HCT116 (cell line): ENCODE results near the gene ABR. TPM values are rescaled to one million over a fixed set of nuclear protein-coding genes. Genes with fewer than 3 reads are reported as not detected.

Source experiments
- ATAC-seq: fragments of 200-7000 bp; cut with Tn5 transposase; 2 replicates; pipeline ENCODE4 v1.9.1; 2020; ENCODE audit warnings: mild to moderate bottlenecking, moderate library complexity
- BruUV-seq: library from RNA; stranded (reverse); fragments of 400-500 nt; replicated peaks from 2 replicates; lab custom pipeline; 2021; lab: Mats Ljungman, UMichigan
- CTCF ChIA-PET: fragments of 300-600 bp; sonication (Branson Sonifier 250); formaldehyde crosslinking; loops from one replicate; lab custom pipeline; 2021; ENCODE audit warnings: antibody characterized with exemption; lab: Charles Lee
- POLR2A ChIA-PET: fragments of 300-600, 350-600 bp; sonication (Branson Sonifier 250); formaldehyde crosslinking; loops from one replicate; lab custom pipeline; 2021; ENCODE audit warnings: antibody characterized with exemption; lab: Charles Lee
- RAD21 ChIA-PET, 2 experiments: fragments of 300-600 bp; sonication (Branson Sonifier 250); formaldehyde crosslinking; loops; one replicate each; lab custom pipeline; 2023; ENCODE audit warnings: low total read pairs in 2 of 2; ENCODE audit not compliant: uncharacterized antibody in 2 of 2, unreplicated experiment in 2 of 2, low non-redundant PET in 1 of 2; lab: Charles Lee
- DNase-seq: peaks from one replicate; pipeline ENCODE4 v3.0.0-alpha.2; 2010; ENCODE audit warnings: low read depth, low spot score
- H2AFZ ChIP-seq: fragments of 200-600 bp; shearing (Covaris generic), sonication (generic); 2 replicates; pipeline ENCODE4 v1.6.1; 2017; ENCODE audit warnings: low read depth, mixed run types, mixed read lengths, antibody characterized with exemption, low read length; ENCODE audit not compliant: poor library complexity, severe bottlenecking
- H3K27ac ChIP-seq: 2 replicates; pipeline ENCODE4 v1.5.1; 2012; ENCODE audit warnings: low read depth, low read length
- H3K27me3 ChIP-seq: fragments of 200-600 bp; sonication (generic); 2 replicates; pipeline ENCODE4 v1.6.1; 2016; ENCODE audit warnings: mixed run types, low read length, mixed read lengths; ENCODE audit not compliant: insufficient read depth
- H3K36me3 ChIP-seq, 2 experiments: fragments of 200-500 bp in 1 of 2; fragments of 200-600 bp in 1 of 2; sonication (Bioruptor generic) in 1 of 2; sonication (generic) in 1 of 2; 2 replicates each; pipeline versions ENCODE4 v1.5.1 to v1.6.1; 2014 to 2016; ENCODE audit warnings: low read length in 2 of 2, inconsistent platforms in 1 of 2, mixed read lengths in 1 of 2, mixed run types in 1 of 2; ENCODE audit not compliant: insufficient read depth in 2 of 2, control insufficient read depth in 1 of 2
- H3K4me1 ChIP-seq, 2 experiments: fragments of 200-600 bp in 1 of 2; sonication (generic) in 1 of 2; 2 replicates each; pipeline versions ENCODE4 v1.5.1 to v1.6.1; 2012 to 2017; ENCODE audit warnings: low read length in 2 of 2, inconsistent platforms in 1 of 2, mild to moderate bottlenecking in 1 of 2, mixed read lengths in 1 of 2, mixed run types in 1 of 2, moderate library complexity in 1 of 2; ENCODE audit not compliant: insufficient read depth in 2 of 2, control insufficient read depth in 1 of 2
- H3K4me2 ChIP-seq: fragments of 200-600 bp; sonication (generic); 2 replicates; pipeline ENCODE4 v1.6.1; 2017; ENCODE audit warnings: mixed run types, low read length, mixed read lengths
- H3K4me3 ChIP-seq, 2 experiments: fragments of 200-600 bp in 1 of 2; sonication (generic) in 1 of 2; replicated peaks in 1 of 2; 2 replicates each; pipeline ENCODE4 v1.5.1; 2011 to 2016; ENCODE audit warnings: low read length in 2 of 2, control low read depth in 1 of 2, low read depth in 1 of 2, mild to moderate bottlenecking in 1 of 2, mixed read lengths in 1 of 2, mixed run types in 1 of 2
- H3K79me2 ChIP-seq: fragments of 200-600 bp; sonication (generic); 2 replicates; pipeline ENCODE4 v1.6.1; 2017; ENCODE audit warnings: mild to moderate bottlenecking, mixed run types, low read length, moderate library complexity, mixed read lengths; ENCODE audit not compliant: insufficient read depth
- H3K9ac ChIP-seq: fragments of 200-600 bp; sonication (generic); 2 replicates; pipeline ENCODE4 v1.6.1; 2016; ENCODE audit warnings: low read length, mixed read lengths
- H3K9me2 ChIP-seq: fragments of 200-600 bp; sonication (generic), shearing (Covaris generic); 2 replicates; pipeline ENCODE4 v1.6.1; 2017; ENCODE audit warnings: mixed run types, mild to moderate bottlenecking, moderate library complexity; ENCODE audit not compliant: insufficient read depth
- H3K9me3 ChIP-seq, 2 experiments: fragments of 200-500 bp in 1 of 2; fragments of 200-600 bp in 1 of 2; sonication (Bioruptor generic) in 1 of 2; sonication (generic) in 1 of 2; 2 replicates each; pipeline ENCODE4 v1.6.1; 2014 to 2017; ENCODE audit warnings: low read length in 2 of 2, mixed read lengths in 2 of 2, inconsistent platforms in 1 of 2, low read depth in 1 of 2, mild to moderate bottlenecking in 1 of 2, mixed run types in 1 of 2, moderate library complexity in 1 of 2; ENCODE audit not compliant: control insufficient read depth in 1 of 2, insufficient read depth in 1 of 2
- H4K20me1 ChIP-seq: fragments of 200-600 bp; sonication (generic), shearing (Covaris generic); 2 replicates; pipeline ENCODE4 v1.6.1; 2017; ENCODE audit warnings: mixed run types, mild to moderate bottlenecking, moderate library complexity; ENCODE audit not compliant: insufficient read depth
- CEBPB ChIP-seq: IDR thresholded peaks from 2 replicates; pipeline ENCODE4 v1.6.1; 2012; ENCODE audit warnings: low read depth
- EGR1 ChIP-seq: IDR thresholded peaks from 2 replicates; pipeline ENCODE4 v1.6.1; 2012; ENCODE audit warnings: low read depth
- ELF1 ChIP-seq: IDR thresholded peaks from 2 replicates; pipeline ENCODE4 v1.6.1; 2012; ENCODE audit warnings: low read depth, borderline replicate concordance
- EZH2 ChIP-seq: fragments of 200-600 bp; sonication (generic); IDR thresholded peaks from 2 replicates; pipeline ENCODE4 v1.6.1; 2017; ENCODE audit warnings: antibody characterized with exemption, mixed run types
- EZH2phosphoT487 ChIP-seq: fragments of 200-600 bp; IDR thresholded peaks from 2 replicates; pipeline ENCODE4 v1.6.1; 2018; ENCODE audit warnings: antibody characterized with exemption, borderline replicate concordance
- FOSL1 ChIP-seq: IDR thresholded peaks from 2 replicates; pipeline ENCODE4 v1.6.1; 2012; ENCODE audit warnings: low read depth
- POLR2A ChIP-seq: IDR thresholded peaks from 2 replicates; pipeline ENCODE4 v1.7.0; 2011; ENCODE audit warnings: borderline replicate concordance; ENCODE audit not compliant: insufficient read depth, insufficient read length; ENCODE audit errors: extremely low read depth
- RAD21 ChIP-seq: IDR thresholded peaks from 2 replicates; pipeline ENCODE4 v1.6.1; 2012; ENCODE audit warnings: low read depth, mild to moderate bottlenecking
- SIN3A ChIP-seq: IDR thresholded peaks from 2 replicates; pipeline ENCODE4 v1.6.1; 2012; ENCODE audit warnings: low read depth
- SP1 ChIP-seq: IDR thresholded peaks from 2 replicates; pipeline ENCODE4 v1.6.1; 2012; ENCODE audit warnings: low read depth
- SRF ChIP-seq: IDR thresholded peaks from 2 replicates; pipeline ENCODE4 v1.6.1; 2012; ENCODE audit warnings: low read depth
- TCF7L2 ChIP-seq: IDR thresholded peaks from 2 replicates; pipeline ENCODE4 v1.7.0; 2011; ENCODE audit warnings: borderline replicate concordance, inconsistent platforms; ENCODE audit not compliant: insufficient read depth, insufficient read length; ENCODE audit errors: extremely low read depth
- ZFX ChIP-seq: fragments of 450-650 bp; IDR thresholded peaks from 2 replicates; pipeline ENCODE4 v1.6.1; 2017
- intact Hi-C: fragments of 100-400 bp; cut with micrococcal nuclease; formaldehyde crosslinking; loops from 2 replicates; pipeline ENCODE4 v1.10.0; 2022
- total RNA-seq: library from RNA; stranded (reverse); gene quantifications from one replicate; pipeline ENCODE4 v1.2.1, GENCODE V29; 2021; ENCODE audit not compliant: unreplicated experiment
- TF ChIP-seq, protein P1 (sequence below): IDR thresholded peaks from 2 replicates; pipeline ENCODE4 v1.6.1; 2012
- TF ChIP-seq, protein P2 (sequence below): IDR thresholded peaks from 2 replicates; pipeline ENCODE4 v1.6.1; 2012
- TF ChIP-seq, protein P3 (sequence below): IDR thresholded peaks from 2 replicates; pipeline ENCODE4 v1.6.1; 2011; ENCODE audit warnings: mild to moderate bottlenecking, low read length, moderate library complexity; ENCODE audit not compliant: insufficient replicate concordance; ENCODE audit errors: extremely low read depth
- TF ChIP-seq, protein P4 (sequence below), 3 experiments: fragments of 200-600 bp in 1 of 3; sonication (generic) in 1 of 3; IDR thresholded peaks in 2 of 3; conservative IDR thresholded peaks in 1 of 3; 2 replicates each; pipeline ENCODE4 v1.5.1; 2012 to 2017; ENCODE audit warnings: low read depth in 2 of 3, low read length in 2 of 3, antibody characterized with exemption in 1 of 3, borderline replicate concordance in 1 of 3, control low read depth in 1 of 3, mild to moderate bottlenecking in 1 of 3, mixed read lengths in 1 of 3, mixed run types in 1 of 3, moderate library complexity in 1 of 3; ENCODE audit not compliant: insufficient read depth in 1 of 3

Gene ABR
- total RNA-seq, 1 experiment from 2014 or later = 58.5 TPM

DNA sequence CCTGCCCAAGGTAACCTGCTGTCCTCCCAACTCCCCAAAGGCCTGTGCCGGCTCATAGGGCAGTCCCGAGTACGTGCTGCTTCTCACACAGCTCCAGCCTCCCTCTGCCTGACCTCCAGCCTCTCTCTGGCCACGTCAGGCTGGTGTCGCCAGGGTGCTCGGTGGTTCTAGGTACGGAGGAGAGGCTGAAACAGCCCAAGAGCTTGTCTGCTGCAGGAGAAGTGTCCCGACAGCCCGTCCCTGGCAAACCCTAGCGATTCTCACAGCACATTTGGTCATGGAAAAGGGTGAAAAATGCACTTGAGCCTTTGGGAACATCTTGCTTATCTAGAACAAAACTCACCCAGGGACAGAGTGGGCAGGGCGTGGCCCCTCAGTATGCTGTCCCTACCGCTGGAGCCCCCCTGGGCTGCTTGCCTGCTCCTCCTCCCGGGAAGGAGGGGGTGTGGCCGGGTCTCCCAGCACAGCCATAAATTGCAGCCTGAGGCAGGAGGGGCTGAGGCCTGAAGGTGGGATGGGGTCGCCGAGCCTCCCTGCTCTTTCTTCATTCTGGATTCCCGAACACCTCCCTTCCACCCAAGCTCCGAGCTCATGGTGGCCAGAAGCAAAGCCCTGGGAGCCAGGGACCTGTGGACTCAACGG, 142.4 kb downstream of the ABR start:
- Histone ChIP-seq H3K4me2 (no peak overlapping the region), H3K36me3 (no peaks in the 10 kb centered on the region), H3K4me3 (no peak overlapping the region), H4K20me1 (no peaks in the 10 kb centered on the region), H3K4me1 (no peaks in the 10 kb centered on the region), H3K9me2 (no peaks in the 10 kb centered on the region), H3K79me2 (no peaks in the 10 kb centered on the region), H3K27ac (no peak overlapping the region), H3K9me3 (no peaks in the 10 kb centered on the region), H3K27me3 (no peaks in the 10 kb centered on the region), H2AFZ (no peak overlapping the region), H3K9ac (no peak overlapping the region)
- ChIA-PET RAD21 (no interaction called here), CTCF (no interaction called here), POLR2A (no interaction called here)
- intact Hi-C loops = no loop called here
- TF ChIP-seq POLR2A = no peak
- TF ChIP-seq ELF1 = no peak
- TF ChIP-seq FOSL1 = no peak
- TF ChIP-seq, protein P1, sequence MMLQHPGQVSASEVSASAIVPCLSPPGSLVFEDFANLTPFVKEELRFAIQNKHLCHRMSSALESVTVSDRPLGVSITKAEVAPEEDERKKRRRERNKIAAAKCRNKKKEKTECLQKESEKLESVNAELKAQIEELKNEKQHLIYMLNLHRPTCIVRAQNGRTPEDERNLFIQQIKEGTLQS = no peak
- TF ChIP-seq EZH2 = no peak
- TF ChIP-seq EGR1 = no peak
- no peak for TF ChIP-seq SIN3A
- no peak for TF ChIP-seq SRF
- ATAC-seq (no peak), DNase-seq (no peak)
- BruUV-seq = no TSS peak

DNA sequence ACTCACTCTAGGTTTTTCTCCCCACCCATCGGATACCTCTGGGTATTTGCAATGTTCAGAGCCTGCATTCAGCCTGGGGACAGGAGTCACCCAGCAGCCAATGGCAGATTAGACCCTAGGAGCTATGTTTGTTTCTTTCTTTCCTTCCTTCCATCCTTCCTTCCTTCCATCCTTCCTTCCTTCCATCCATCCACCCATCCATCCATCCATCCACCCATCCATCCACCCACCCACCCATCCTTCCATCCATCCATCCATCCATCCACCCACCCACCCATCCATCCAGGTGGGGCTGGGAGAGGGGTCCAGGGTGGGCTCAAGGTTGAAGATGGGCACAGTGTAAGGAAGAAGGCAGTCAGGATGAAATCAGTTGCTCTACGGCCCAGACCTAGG, 142.9 kb downstream of the ABR start:
- Histone ChIP-seq H3K9ac (no peak overlapping the region), H3K36me3 (no peaks in the 10 kb centered on the region), H3K27me3 (no peaks in the 10 kb centered on the region), H3K9me3 (no peaks in the 10 kb centered on the region), H3K4me1 (no peaks in the 10 kb centered on the region), H3K79me2 (no peaks in the 10 kb centered on the region), H2AFZ (no peak overlapping the region), H3K4me3 (no peak overlapping the region), H4K20me1 (no peaks in the 10 kb centered on the region), H3K9me2 (no peaks in the 10 kb centered on the region), H3K27ac (no peak overlapping the region), H3K4me2 (no peak overlapping the region)
- DNase-seq (no peak), ATAC-seq (no peak)
- BruUV-seq = no TSS peak
- POLR2A ChIA-PET = no interaction called here
- CTCF ChIA-PET = no interaction called here
- intact Hi-C loops = no loop called here
- RAD21 ChIA-PET = no interaction called here
- TF ChIP-seq SP1 (no peak), ZFX (no peak), CEBPB (no peak), ELF1 (no peak), RAD21 (no peak), FOSL1 (no peak), TCF7L2 (no peak), SIN3A (no peak), EZH2phosphoT487 (no peak), EZH2 (no peak)
- TF ChIP-seq, protein P2, sequence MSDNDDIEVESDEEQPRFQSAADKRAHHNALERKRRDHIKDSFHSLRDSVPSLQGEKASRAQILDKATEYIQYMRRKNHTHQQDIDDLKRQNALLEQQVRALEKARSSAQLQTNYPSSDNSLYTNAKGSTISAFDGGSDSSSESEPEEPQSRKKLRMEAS = no peak
- TF ChIP-seq, protein P1 = no peak
- TF ChIP-seq, protein P3, sequence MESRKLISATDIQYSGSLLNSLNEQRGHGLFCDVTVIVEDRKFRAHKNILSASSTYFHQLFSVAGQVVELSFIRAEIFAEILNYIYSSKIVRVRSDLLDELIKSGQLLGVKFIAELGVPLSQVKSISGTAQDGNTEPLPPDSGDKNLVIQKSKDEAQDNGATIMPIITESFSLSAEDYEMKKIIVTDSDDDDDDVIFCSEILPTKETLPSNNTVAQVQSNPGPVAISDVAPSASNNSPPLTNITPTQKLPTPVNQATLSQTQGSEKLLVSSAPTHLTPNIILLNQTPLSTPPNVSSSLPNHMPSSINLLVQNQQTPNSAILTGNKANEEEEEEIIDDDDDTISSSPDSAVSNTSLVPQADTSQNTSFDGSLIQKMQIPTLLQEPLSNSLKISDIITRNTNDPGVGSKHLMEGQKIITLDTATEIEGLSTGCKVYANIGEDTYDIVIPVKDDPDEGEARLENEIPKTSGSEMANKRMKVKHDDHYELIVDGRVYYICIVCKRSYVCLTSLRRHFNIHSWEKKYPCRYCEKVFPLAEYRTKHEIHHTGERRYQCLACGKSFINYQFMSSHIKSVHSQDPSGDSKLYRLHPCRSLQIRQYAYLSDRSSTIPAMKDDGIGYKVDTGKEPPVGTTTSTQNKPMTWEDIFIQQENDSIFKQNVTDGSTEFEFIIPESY = no peak
- TF ChIP-seq, protein P4, sequence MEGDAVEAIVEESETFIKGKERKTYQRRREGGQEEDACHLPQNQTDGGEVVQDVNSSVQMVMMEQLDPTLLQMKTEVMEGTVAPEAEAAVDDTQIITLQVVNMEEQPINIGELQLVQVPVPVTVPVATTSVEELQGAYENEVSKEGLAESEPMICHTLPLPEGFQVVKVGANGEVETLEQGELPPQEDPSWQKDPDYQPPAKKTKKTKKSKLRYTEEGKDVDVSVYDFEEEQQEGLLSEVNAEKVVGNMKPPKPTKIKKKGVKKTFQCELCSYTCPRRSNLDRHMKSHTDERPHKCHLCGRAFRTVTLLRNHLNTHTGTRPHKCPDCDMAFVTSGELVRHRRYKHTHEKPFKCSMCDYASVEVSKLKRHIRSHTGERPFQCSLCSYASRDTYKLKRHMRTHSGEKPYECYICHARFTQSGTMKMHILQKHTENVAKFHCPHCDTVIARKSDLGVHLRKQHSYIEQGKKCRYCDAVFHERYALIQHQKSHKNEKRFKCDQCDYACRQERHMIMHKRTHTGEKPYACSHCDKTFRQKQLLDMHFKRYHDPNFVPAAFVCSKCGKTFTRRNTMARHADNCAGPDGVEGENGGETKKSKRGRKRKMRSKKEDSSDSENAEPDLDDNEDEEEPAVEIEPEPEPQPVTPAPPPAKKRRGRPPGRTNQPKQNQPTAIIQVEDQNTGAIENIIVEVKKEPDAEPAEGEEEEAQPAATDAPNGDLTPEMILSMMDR (IDR thresholded peaks at IDR 0.05 in 2 of 3, conservative IDR thresholded peaks at IDR 0.05 in 1 of 3; ENCODE audit: borderline replicate concordance in 1 of 3, insufficient read depth in 1 of 3, low read depth in 2 of 3, low read length in 2 of 3) = no peak
